Stomach smooth muscle (tissue), 2 donors: ENCODE measurements around the gene TAGLN3.

Source experiments
- H3K27ac ChIP-seq: one replicate; pipeline ENCODE4 v1.7.0; 2013; ENCODE audit warnings: mild to moderate bottlenecking, low read length, inconsistent platforms
- H3K27me3 ChIP-seq, 2 donors: one replicate each; pipeline ENCODE4 v1.7.0; 2013; ENCODE audit warnings: low read length in 2 of 2; ENCODE audit not compliant: insufficient read depth in 2 of 2, control insufficient read depth in 1 of 2
- H3K36me3 ChIP-seq, 2 donors: one replicate each; pipeline ENCODE4 v1.7.0; 2013; ENCODE audit warnings: low read length in 2 of 2; ENCODE audit not compliant: control insufficient read depth in 2 of 2, insufficient read depth in 2 of 2
- H3K4me1 ChIP-seq: one replicate; pipeline ENCODE4 v1.7.0; 2013; ENCODE audit warnings: low read length; ENCODE audit not compliant: control insufficient read depth, insufficient read depth
- H3K4me3 ChIP-seq, 2 donors: one replicate each; pipeline ENCODE4 v1.7.0; 2013; ENCODE audit warnings: low read length in 2 of 2
- H3K9ac ChIP-seq, 2 donors: one replicate each; pipeline ENCODE4 v1.7.0; 2013; ENCODE audit warnings: low read length in 2 of 2, mild to moderate bottlenecking in 1 of 2
- H3K9me3 ChIP-seq, 2 donors: one replicate each; pipeline ENCODE4 v1.7.0; 2013; ENCODE audit warnings: low read length in 2 of 2; ENCODE audit not compliant: control insufficient read depth in 2 of 2
- donor health status: healthy.
- donor health status: Pancreatic carcinoma.

The TAGLN3 gene

GRCh38 chr3:112010636-112011035 is 11.9 kb downstream of the TAGLN3 start:
- Histone ChIP-seq H3K4me3 (no peak overlapping the region), H3K27me3 (no peaks in the 10 kb centered on the region), H3K36me3 (no peaks in the 10 kb centered on the region), H3K9ac (no peak overlapping the region), H3K4me1 (peaks cover 5% of the 10 kb centered on the region), H3K27ac (no peak overlapping the region), H3K9me3 (no peaks in the 10 kb centered on the region)

- Histone ChIP-seq H3K27me3 (no peaks in the 10 kb centered on the region), H3K4me3 (no peak overlapping the region), H3K36me3 (no peaks in the 10 kb centered on the region), H3K9ac (no peak overlapping the region), H3K4me1 (peaks cover 5% of the 10 kb centered on the region), H3K9me3 (no peaks in the 10 kb centered on the region), H3K27ac (no peak overlapping the region)
Observed at GRCh38 chr3:112011376-112011940, 12.7 kb downstream of the TAGLN3 start.

- Histone ChIP-seq H3K9me3 (no peaks in the 10 kb centered on the region), H3K36me3 (no peaks in the 10 kb centered on the region), H3K4me3 (no peak overlapping the region), H3K4me1 (peaks cover 5% of the 10 kb centered on the region), H3K27ac (no peak overlapping the region), H3K27me3 (no peaks in the 10 kb centered on the region), H3K9ac (no peak overlapping the region)
Observed at GRCh38 chr3:112012205-112012992, 13.7 kb downstream of the TAGLN3 start.

DNA sequence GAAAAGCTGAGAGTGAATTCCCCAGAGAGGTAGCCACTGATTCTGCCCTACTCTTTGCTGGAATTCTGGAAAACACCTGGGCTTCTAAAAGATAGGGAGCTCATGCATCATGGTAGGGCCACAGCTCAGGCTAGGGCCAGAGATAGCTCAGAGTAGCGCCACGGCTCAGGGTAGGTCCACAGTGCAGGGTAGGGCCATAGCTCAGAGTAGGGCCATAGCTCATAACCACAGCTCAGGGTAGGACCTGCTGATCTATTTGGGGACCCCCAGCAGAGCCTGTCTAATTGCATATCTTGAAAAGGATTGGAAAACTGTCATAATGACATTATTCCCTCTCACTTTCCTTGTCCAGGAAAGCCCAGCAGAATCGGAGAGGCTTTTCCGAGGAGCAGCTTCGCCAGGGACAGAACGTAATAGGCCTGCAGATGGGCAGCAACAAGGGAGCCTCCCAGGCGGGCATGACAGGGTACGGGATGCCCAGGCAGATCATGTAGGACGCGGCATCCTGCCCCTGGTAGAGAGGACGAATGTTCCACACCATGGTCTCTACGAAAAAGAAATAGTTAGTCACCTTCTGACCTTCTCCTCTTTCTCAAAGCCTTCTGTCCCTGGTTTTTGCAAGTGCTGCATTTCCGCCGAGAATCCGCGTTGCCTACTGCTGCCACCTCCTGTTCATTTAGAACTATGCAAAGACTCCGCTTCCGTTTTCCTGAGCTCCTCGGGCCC is 14.5 kb downstream of the TAGLN3 start:
- no peaks in the 10 kb centered on the region for H3K36me3 ChIP-seq
- no peaks in the 10 kb centered on the region for H3K27me3 ChIP-seq
- no peak overlapping the region for H3K27ac ChIP-seq
- H3K9me3 ChIP-seq: no peaks in the 10 kb centered on the region
- peaks cover 5% of the 10 kb centered on the region for H3K4me1 ChIP-seq
- peak overlapping the region in 1 of 2 donors; percentile 54 for H3K4me3 ChIP-seq
- H3K9ac ChIP-seq: peak overlapping the region; percentile 23 to 37

DNA sequence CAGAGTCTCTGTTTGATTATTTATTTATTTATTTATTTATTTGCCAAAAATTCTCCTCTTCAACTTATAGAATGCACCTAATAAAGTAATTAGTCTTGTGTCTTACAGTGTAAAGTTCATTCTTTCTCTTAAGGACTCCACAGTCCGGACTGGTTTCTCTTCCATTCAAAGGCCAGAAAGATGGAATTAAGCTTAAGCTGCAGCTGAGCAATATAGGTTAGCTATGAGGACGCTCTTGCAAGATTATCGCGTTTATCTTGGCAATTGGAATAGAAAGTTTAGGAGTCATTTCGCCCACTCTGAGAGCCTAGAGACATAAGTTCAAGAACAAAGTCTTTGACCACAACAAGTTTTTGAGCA is 15.0 kb downstream of the TAGLN3 start:
- Histone ChIP-seq H3K27me3 (no peaks in the 10 kb centered on the region), H3K4me1 (peaks cover 5% of the 10 kb centered on the region), H3K4me3 (no peak overlapping the region), H3K9me3 (no peaks in the 10 kb centered on the region), H3K9ac (no peak overlapping the region), H3K27ac (no peak overlapping the region), H3K36me3 (no peaks in the 10 kb centered on the region)

GRCh38 chr3:112017091-112017490 is 18.4 kb downstream of the TAGLN3 start:
- Histone ChIP-seq H3K27ac (no peak overlapping the region), H3K9me3 (no peaks in the 10 kb centered on the region), H3K27me3 (no peaks in the 10 kb centered on the region), H3K4me3 (no peak overlapping the region), H3K9ac (no peak overlapping the region), H3K36me3 (no peaks in the 10 kb centered on the region), H3K4me1 (peaks cover 3% of the 10 kb centered on the region)

GRCh38 chr3:112018712-112019111 is 20.0 kb downstream of the TAGLN3 start:
- H3K27ac ChIP-seq: no peak overlapping the region
- H3K27me3 ChIP-seq: no peaks in the 10 kb centered on the region
- no peak overlapping the region for H3K4me3 ChIP-seq
- no peaks in the 10 kb centered on the region for H3K4me1 ChIP-seq
- H3K9ac ChIP-seq: no peak overlapping the region
- peaks cover 0 to 3% of the 10 kb centered on the region in 2 donors for H3K9me3 ChIP-seq
- H3K36me3 ChIP-seq: no peaks in the 10 kb centered on the region

DNA sequence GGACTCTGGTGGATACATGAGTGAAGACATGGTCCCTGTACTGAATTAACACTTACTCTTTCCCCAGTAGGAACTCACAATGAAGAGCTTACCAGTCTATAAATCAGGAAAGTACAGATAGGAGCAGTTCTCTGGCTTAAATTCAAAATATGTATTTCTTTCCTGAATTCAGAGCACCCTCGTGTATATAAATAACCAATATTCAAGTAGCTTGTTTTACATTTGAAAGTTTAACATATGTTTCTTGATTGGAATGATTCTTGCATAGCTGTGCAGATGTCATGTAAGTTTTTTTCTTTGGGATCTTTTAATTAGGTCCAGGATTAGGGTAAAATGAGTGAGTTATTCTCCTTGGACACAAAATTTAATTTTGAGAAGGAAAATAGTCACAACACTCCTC is 21.0 kb downstream of the TAGLN3 start:
- Histone ChIP-seq H3K4me3 (no peak overlapping the region), H3K9me3 (peaks cover 0 to 3% of the 10 kb centered on the region in 2 donors), H3K4me1 (no peaks in the 10 kb centered on the region), H3K27ac (no peak overlapping the region), H3K9ac (no peak overlapping the region), H3K27me3 (no peaks in the 10 kb centered on the region), H3K36me3 (no peaks in the 10 kb centered on the region)

GRCh38 chr3:112020674-112021085 is 22.0 kb downstream of the TAGLN3 start:
- Histone ChIP-seq H3K4me1 (no peaks in the 10 kb centered on the region), H3K9ac (no peak overlapping the region), H3K27ac (no peak overlapping the region), H3K27me3 (no peaks in the 10 kb centered on the region), H3K9me3 (peaks cover 0 to 3% of the 10 kb centered on the region in 2 donors), H3K4me3 (no peak overlapping the region), H3K36me3 (no peaks in the 10 kb centered on the region)

GRCh38 chr3:112027142-112027541 is 28.4 kb downstream of the TAGLN3 start:
- no peaks in the 10 kb centered on the region for H3K4me1 ChIP-seq

GRCh38 chr3:112027826-112028225 is 29.1 kb downstream of the TAGLN3 start:
- Histone ChIP-seq H3K9ac (no peak overlapping the region), H3K4me3 (no peak overlapping the region), H3K4me1 (no peaks in the 10 kb centered on the region), H3K36me3 (no peaks in the 10 kb centered on the region), H3K27ac (no peak overlapping the region), H3K27me3 (no peaks in the 10 kb centered on the region), H3K9me3 (no peaks in the 10 kb centered on the region)

More at GRCh38 chr3:112027142-112027541, 28.4 kb downstream of the TAGLN3 start:
- Histone ChIP-seq H3K36me3 (no peaks in the 10 kb centered on the region), H3K27ac (no peak overlapping the region), H3K27me3 (no peaks in the 10 kb centered on the region), H3K9ac (no peak overlapping the region), H3K4me3 (no peak overlapping the region), H3K9me3 (peaks cover 0 to 3% of the 10 kb centered on the region in 2 donors)
